ENCODE data around the gene PIAS4.

Gene PIAS4

GRCh38 chr19:3977242-3978143 is 30.0 kb upstream of the PIAS4 start:
- no peak for DNase-seq

- no peak for DNase-seq
These were observed 29.4 kb upstream of the PIAS4 start for GRCh38 chr19:3978145-3978544.

GRCh38 chr19:3979289-3979673 is 28.3 kb upstream of the PIAS4 start:
- DNase-seq = no peak

- no peak for DNase-seq
These were observed 27.7 kb upstream of the PIAS4 start for GRCh38 chr19:3979674-3980352.

GRCh38 chr19:3980353-3981251 is 26.9 kb upstream of the PIAS4 start:
- no peak for DNase-seq

GRCh38 chr19:3981373-3981735 is 26.2 kb upstream of the PIAS4 start:
- DNase-seq = no peak

GRCh38 chr19:3981736-3982681 is 25.5 kb upstream of the PIAS4 start:
- DNase-seq = no peak

GRCh38 chr19:3982701-3983541 is 24.6 kb upstream of the PIAS4 start:
- DNase-seq = no peak

- DNase-seq = no peak
These were observed 24.0 kb upstream of the PIAS4 start for GRCh38 chr19:3983542-3983914.

GRCh38 chr19:3983936-3984583 is 23.5 kb upstream of the PIAS4 start:
- no peak for DNase-seq

- DNase-seq = no peak
These were observed 23.0 kb upstream of the PIAS4 start for GRCh38 chr19:3984584-3984907.

- peak; percentile 83 for DNase-seq
These were observed 22.5 kb upstream of the PIAS4 start, which contains the start of gene EEF2 for GRCh38 chr19:3984908-3985642. Gene EEF2, minus strand, starts transcription at chr19:3985463. Its CDS starts 83 bp downstream, at chr19:3985380.

GRCh38 chr19:3985643-3986259 is 21.8 kb upstream of the PIAS4 start:
- DNase-seq = no peak

GRCh38 chr19:3986260-3987041 is 21.1 kb upstream of the PIAS4 start:
- peak; percentile 94 for DNase-seq

GRCh38 chr19:3987619-3988371 is 19.7 kb upstream of the PIAS4 start:
- peak; percentile 85 for DNase-seq

GRCh38 chr19:3990815-3991117 is 16.8 kb upstream of the PIAS4 start:
- DNase-seq = no peak

GRCh38 chr19:3995607-3996006 is 11.9 kb upstream of the PIAS4 start:
- DNase-seq = no peak

Measured in NCI-H2171 treated with DMSO at 0.1 percent for 48 hours (cell line).